SK-N-SH treated with all-trans-retinoic acid at 6 μM for 48 hours (cell line): Measurements from ENCODE around the gene OXSR1.

Experiments used
- ATAC-seq: fragments of 200-7000 bp; cut with Tn5 transposase; 3 replicates; pipeline ENCODE4 v1.9.1; 2020; ENCODE audit warnings: mild to moderate bottlenecking, moderate library complexity
- BACH2 ChIP-seq: fragments of 250-450 bp; sonication (Bioruptor Pico); IDR thresholded peaks from 2 replicates; pipeline ENCODE4 v1.9.0; 2021; ENCODE audit warnings: mild to moderate bottlenecking, borderline replicate concordance
- CSDC2 ChIP-seq: fragments of 250-450 bp; sonication (Bioruptor Pico); IDR thresholded peaks from 2 replicates; pipeline ENCODE4 v1.5.0; 2020; ENCODE audit warnings: mild to moderate bottlenecking, moderate library complexity
- GLIS3 ChIP-seq: fragments of 250-450 bp; sonication (Bioruptor Pico); IDR thresholded peaks from 2 replicates; pipeline ENCODE4 v1.5.0; 2020; ENCODE audit warnings: mild to moderate bottlenecking, moderate library complexity
- OSR1 ChIP-seq: fragments of 250-450 bp; sonication (Bioruptor Pico); IDR thresholded peaks from 2 replicates; pipeline ENCODE4 v1.8.0; 2022; ENCODE audit warnings: moderate library complexity, mild to moderate bottlenecking, inconsistent platforms
- PPARA ChIP-seq: fragments of 250-450 bp; sonication (Bioruptor Pico); IDR thresholded peaks from 2 replicates; pipeline ENCODE4 v1.5.0; 2020; ENCODE audit warnings: mild to moderate bottlenecking, borderline replicate concordance
- RARB ChIP-seq: fragments of 250-450 bp; sonication (Bioruptor Pico); IDR thresholded peaks from 2 replicates; pipeline ENCODE4 v1.8.0; 2021; ENCODE audit warnings: mild to moderate bottlenecking, moderate library complexity
- SNAI2 ChIP-seq: fragments of 250-450 bp; sonication (Bioruptor Pico); IDR thresholded peaks from 2 replicates; pipeline ENCODE4 v1.5.0; 2020; ENCODE audit warnings: mild to moderate bottlenecking, moderate library complexity
- TCF4 ChIP-seq: fragments of 250-450 bp; sonication (Bioruptor Pico); IDR thresholded peaks from 2 replicates; pipeline ENCODE4 v1.8.0; 2021; ENCODE audit warnings: mild to moderate bottlenecking, moderate library complexity, borderline replicate concordance
- TOX ChIP-seq: fragments of 250-450 bp; sonication (Bioruptor Pico); IDR thresholded peaks from 2 replicates; pipeline ENCODE4 v1.8.0; 2021; ENCODE audit warnings: mild to moderate bottlenecking, moderate library complexity, borderline replicate concordance
- ZC3H10 ChIP-seq: fragments of 250-450 bp; sonication (Bioruptor Pico); IDR thresholded peaks from 2 replicates; pipeline ENCODE4 v1.5.1; 2021; ENCODE audit warnings: mild to moderate bottlenecking, moderate library complexity
- ZFP3 ChIP-seq: fragments of 250-450 bp; sonication (Bioruptor Pico); IDR thresholded peaks from 2 replicates; pipeline ENCODE4 v1.5.0; 2020; ENCODE audit warnings: mild to moderate bottlenecking, moderate library complexity
- ZNF565 ChIP-seq: fragments of 450-650 bp; formaldehyde crosslinking; conservative IDR thresholded peaks from 2 replicates; pipeline ENCODE4 v1.5.0; 2020; ENCODE audit warnings: low read depth, mild to moderate bottlenecking, moderate library complexity
- ZNF70 ChIP-seq: fragments of 450-650 bp; formaldehyde crosslinking; IDR thresholded peaks from 2 replicates; pipeline ENCODE4 v1.5.0; 2020; ENCODE audit warnings: mild to moderate bottlenecking, moderate library complexity
- ZNF8 ChIP-seq: fragments of 450-650 bp; formaldehyde crosslinking; IDR thresholded peaks from 2 replicates; pipeline ENCODE4 v1.5.0; 2020; ENCODE audit warnings: mild to moderate bottlenecking, moderate library complexity
- TF ChIP-seq, protein P1 (sequence below): fragments of 250-450 bp; sonication (Bioruptor Pico); IDR thresholded peaks from 2 replicates; pipeline ENCODE4 v1.5.1; 2021; ENCODE audit warnings: mild to moderate bottlenecking, moderate library complexity
- TF ChIP-seq, protein P2 (sequence below): fragments of 250-450 bp; sonication (Bioruptor Pico); IDR thresholded peaks from 2 replicates; pipeline ENCODE4 v1.5.1; 2020; ENCODE audit warnings: low read depth, mild to moderate bottlenecking, moderate library complexity
- TF ChIP-seq, protein P3 (sequence below): fragments of 250-450 bp; sonication (Bioruptor Pico); IDR thresholded peaks from 2 replicates; pipeline ENCODE4 v1.5.0; 2020; ENCODE audit warnings: mild to moderate bottlenecking, moderate library complexity
- TF ChIP-seq, protein P4 (sequence below): fragments of 250-450 bp; sonication (Bioruptor Pico); IDR thresholded peaks from 2 replicates; pipeline ENCODE4 v1.8.0; 2020; ENCODE audit warnings: mild to moderate bottlenecking, moderate library complexity, borderline replicate concordance

OXSR1 gene

DNA sequence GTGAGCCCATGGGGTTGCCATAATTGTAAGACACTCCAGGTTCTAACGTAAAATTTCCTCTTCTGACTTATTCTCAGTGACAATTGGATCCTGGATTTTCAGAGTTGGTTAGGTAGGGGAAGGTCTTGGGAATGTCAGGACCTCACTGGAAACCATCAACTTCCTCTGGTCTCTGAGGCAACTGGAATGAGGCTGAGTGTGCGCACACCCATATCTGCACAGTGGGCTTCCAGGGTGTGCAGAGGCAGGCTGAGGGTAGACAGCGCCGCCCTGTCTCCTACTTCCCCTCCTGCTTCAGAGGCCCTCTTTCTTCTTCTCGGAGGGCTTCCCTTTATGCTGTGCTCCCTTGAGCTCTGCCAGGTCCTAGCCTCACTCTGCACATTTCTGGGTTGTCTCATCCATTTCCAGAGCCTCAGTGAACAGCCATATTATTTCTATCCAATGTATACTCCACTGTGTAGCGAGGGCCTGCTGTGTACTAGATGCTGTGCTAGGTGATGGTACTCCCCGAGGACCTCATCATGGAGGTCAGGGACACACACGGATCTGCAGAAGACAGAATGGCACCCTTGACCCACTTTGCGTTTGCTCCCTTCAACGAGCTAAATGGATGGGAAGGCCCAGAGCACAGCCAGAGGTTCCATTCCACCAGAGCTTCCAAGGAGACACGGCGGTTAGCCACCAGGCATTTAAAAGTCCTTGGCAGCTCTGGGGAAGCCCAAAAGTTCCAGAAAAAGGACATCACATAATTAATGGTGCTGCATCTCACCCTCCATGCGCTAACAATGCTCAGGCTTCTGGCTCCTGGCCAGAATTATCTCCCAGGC lies 46.7 kb upstream of the OXSR1 start:
- ATAC-seq, result no peak

DNA sequence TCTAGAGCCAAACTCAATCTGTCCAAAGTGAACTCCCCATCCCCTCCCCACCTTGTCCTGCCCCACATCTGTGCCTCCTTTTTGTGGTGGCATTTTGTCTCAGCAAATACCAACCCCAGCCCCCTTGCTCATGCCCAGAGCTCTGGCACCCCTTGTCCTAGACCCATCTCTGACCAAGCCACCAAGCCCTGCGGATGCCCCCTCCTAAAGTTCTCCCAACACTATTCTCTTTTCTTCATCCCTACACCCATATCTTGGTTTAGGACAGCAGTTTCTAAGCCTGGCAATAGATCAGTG lies 46.1 kb upstream of the OXSR1 start:
- TF ChIP-seq TOX (CRISPR knock-in tag) (no peak), ZNF8 (CRISPR knock-in tag) (no peak), PPARA (CRISPR knock-in tag) (no peak), ZFP3 (CRISPR knock-in tag) (no peak), ZNF70 (CRISPR knock-in tag) (no peak), CSDC2 (CRISPR knock-in tag) (no peak)
- TF ChIP-seq, protein P1, sequence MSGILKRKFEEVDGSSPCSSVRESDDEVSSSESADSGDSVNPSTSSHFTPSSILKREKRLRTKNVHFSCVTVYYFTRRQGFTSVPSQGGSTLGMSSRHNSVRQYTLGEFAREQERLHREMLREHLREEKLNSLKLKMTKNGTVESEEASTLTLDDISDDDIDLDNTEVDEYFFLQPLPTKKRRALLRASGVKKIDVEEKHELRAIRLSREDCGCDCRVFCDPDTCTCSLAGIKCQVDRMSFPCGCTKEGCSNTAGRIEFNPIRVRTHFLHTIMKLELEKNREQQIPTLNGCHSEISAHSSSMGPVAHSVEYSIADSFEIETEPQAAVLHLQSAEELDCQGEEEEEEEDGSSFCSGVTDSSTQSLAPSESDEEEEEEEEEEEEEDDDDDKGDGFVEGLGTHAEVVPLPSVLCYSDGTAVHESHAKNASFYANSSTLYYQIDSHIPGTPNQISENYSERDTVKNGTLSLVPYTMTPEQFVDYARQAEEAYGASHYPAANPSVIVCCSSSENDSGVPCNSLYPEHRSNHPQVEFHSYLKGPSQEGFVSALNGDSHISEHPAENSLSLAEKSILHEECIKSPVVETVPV, result no peak
- TF ChIP-seq, protein P2, sequence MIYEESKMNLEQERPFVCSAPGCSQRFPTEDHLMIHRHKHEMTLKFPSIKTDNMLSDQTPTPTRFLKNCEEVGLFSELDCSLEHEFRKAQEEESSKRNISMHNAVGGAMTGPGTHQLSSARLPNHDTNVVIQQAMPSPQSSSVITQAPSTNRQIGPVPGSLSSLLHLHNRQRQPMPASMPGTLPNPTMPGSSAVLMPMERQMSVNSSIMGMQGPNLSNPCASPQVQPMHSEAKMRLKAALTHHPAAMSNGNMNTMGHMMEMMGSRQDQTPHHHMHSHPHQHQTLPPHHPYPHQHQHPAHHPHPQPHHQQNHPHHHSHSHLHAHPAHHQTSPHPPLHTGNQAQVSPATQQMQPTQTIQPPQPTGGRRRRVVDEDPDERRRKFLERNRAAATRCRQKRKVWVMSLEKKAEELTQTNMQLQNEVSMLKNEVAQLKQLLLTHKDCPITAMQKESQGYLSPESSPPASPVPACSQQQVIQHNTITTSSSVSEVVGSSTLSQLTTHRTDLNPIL (CRISPR knock-in tag), result no peak
- ATAC-seq, result no peak

More for the DNA sequence above, 46.7 kb upstream of the OXSR1 start:
- TF ChIP-seq, protein P3, sequence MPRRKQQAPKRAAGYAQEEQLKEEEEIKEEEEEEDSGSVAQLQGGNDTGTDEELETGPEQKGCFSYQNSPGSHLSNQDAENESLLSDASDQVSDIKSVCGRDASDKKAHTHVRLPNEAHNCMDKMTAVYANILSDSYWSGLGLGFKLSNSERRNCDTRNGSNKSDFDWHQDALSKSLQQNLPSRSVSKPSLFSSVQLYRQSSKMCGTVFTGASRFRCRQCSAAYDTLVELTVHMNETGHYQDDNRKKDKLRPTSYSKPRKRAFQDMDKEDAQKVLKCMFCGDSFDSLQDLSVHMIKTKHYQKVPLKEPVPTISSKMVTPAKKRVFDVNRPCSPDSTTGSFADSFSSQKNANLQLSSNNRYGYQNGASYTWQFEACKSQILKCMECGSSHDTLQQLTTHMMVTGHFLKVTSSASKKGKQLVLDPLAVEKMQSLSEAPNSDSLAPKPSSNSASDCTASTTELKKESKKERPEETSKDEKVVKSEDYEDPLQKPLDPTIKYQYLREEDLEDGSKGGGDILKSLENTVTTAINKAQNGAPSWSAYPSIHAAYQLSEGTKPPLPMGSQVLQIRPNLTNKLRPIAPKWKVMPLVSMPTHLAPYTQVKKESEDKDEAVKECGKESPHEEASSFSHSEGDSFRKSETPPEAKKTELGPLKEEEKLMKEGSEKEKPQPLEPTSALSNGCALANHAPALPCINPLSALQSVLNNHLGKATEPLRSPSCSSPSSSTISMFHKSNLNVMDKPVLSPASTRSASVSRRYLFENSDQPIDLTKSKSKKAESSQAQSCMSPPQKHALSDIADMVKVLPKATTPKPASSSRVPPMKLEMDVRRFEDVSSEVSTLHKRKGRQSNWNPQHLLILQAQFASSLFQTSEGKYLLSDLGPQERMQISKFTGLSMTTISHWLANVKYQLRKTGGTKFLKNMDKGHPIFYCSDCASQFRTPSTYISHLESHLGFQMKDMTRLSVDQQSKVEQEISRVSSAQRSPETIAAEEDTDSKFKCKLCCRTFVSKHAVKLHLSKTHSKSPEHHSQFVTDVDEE (CRISPR knock-in tag), result no peak
- TF ChIP-seq GLIS3, result no peak

DNA sequence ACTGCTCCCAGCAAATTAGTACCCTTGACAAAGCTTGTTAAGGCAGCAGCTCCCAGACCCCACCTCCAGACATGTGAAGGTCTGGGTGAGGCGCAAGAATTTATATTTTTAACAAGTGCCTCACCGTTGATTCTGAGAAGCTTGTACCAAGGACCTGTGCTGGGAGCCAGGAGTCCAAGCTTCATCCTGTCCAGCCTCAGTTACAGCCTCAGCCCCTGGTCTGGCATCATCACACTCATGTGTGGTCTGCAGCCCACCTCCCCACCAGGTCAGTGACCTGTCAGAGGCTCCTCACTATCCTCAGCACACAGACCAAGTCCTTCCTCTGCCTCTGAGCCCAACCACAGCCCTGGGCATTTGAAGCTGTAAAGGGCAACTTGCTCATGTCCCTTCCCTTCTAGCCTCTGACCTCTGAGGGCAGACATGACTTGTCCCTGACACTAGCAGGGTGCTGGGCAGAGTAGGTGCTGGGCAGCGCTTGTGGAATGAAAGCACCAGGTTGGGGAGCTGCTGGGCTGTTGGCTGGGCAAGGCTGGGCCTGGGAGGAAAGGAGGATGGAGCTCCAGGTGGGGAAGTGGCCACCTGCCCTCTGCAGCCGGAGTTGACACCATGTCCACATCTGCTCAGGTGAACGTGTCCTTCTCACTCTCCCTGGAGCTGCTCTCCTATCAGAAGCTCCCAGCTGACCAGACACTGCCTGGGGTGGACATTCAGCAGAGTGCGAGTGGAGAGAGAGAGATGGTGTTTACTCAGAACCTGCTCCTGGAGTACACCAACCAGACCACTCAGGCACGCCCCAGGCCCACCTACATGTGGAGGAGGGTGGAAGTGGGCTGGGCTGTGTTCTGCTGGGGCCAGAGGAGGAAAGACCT lies 45.3 kb upstream of the OXSR1 start:
- TF ChIP-seq, protein P4, sequence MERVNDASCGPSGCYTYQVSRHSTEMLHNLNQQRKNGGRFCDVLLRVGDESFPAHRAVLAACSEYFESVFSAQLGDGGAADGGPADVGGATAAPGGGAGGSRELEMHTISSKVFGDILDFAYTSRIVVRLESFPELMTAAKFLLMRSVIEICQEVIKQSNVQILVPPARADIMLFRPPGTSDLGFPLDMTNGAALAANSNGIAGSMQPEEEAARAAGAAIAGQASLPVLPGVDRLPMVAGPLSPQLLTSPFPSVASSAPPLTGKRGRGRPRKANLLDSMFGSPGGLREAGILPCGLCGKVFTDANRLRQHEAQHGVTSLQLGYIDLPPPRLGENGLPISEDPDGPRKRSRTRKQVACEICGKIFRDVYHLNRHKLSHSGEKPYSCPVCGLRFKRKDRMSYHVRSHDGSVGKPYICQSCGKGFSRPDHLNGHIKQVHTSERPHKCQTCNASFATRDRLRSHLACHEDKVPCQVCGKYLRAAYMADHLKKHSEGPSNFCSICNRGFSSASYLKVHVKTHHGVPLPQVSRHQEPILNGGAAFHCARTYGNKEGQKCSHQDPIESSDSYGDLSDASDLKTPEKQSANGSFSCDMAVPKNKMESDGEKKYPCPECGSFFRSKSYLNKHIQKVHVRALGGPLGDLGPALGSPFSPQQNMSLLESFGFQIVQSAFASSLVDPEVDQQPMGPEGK, result no peak
- TF ChIP-seq, protein P3 (CRISPR knock-in tag), result no peak
- no peak for TF ChIP-seq ZC3H10
- TF ChIP-seq ZNF70 (CRISPR knock-in tag), result no peak
- no peak for TF ChIP-seq GLIS3
- ATAC-seq, result no peak

DNA sequence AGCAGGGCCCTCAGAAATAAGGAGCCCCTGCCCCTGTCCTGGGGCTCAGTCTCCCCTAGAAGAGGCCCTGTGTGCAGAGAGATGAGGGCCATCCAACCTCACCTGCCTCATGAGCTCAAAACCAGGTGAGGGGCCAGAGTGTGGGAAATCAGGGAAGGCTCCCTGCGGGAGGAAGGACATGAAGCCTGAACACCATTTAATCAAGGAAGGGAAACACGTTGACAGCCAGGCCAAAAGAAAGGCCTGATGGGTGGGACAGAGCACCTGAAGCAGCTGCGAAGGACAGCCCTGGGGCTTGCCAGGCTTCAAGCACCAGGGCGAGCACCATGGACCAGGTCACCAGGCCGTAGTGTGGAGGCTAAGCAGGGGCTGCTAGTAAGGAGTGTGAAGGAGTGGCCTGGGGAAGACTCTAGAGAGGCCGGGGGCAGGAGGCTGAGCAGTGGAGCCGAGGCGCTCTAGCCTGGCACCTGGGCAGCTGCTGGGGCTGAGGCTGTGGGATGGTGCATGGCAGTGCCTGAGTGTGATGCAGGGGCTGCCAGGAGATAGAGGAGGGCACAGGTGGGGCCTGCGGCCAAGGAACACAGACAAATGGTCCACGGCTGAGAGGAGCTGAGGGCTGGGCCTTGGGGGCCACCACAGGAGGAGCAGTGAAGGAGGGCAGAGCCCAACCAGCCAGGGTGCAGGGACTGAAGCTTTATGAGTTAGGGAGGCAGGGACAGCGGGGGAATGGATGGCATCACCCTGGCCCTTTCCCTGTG lies 44.5 kb upstream of the OXSR1 start:
- ATAC-seq, result no peak
- TF ChIP-seq TCF4 (CRISPR knock-in tag) (no peak), ZNF565 (CRISPR knock-in tag) (no peak), OSR1 (CRISPR knock-in tag) (no peak), SNAI2 (CRISPR knock-in tag) (no peak), GLIS3 (no peak), RARB (CRISPR knock-in tag) (no peak), BACH2 (CRISPR knock-in tag) (no peak)
- TF ChIP-seq, protein P2 (CRISPR knock-in tag), result no peak
- TF ChIP-seq, protein P4, result no peak
- TF ChIP-seq, all 23 proteins: peak for 0
